SU-DHL-6 (cell line): Measurements from ENCODE around the gene FLAD1.

ENCODE experiments used
- EZH2phosphoT487 ChIP-seq: fragments of 200-600 bp; sonication (generic), shearing (Covaris generic); conservative IDR thresholded peaks from 2 replicates; pipeline ENCODE4 v1.6.1; 2018; ENCODE audit warnings: mild to moderate bottlenecking, antibody characterized with exemption, low read length, moderate library complexity, mixed read lengths
- TF ChIP-seq, protein P1 (sequence below): fragments of 200-600 bp; sonication (generic); IDR thresholded peaks from one replicate; pipeline ENCODE4 v1.5.1; 2017; ENCODE audit warnings: antibody characterized with exemption, mild to moderate bottlenecking, low read length, moderate library complexity; ENCODE audit not compliant: insufficient read depth, poor library complexity, severe bottlenecking

DNA sequence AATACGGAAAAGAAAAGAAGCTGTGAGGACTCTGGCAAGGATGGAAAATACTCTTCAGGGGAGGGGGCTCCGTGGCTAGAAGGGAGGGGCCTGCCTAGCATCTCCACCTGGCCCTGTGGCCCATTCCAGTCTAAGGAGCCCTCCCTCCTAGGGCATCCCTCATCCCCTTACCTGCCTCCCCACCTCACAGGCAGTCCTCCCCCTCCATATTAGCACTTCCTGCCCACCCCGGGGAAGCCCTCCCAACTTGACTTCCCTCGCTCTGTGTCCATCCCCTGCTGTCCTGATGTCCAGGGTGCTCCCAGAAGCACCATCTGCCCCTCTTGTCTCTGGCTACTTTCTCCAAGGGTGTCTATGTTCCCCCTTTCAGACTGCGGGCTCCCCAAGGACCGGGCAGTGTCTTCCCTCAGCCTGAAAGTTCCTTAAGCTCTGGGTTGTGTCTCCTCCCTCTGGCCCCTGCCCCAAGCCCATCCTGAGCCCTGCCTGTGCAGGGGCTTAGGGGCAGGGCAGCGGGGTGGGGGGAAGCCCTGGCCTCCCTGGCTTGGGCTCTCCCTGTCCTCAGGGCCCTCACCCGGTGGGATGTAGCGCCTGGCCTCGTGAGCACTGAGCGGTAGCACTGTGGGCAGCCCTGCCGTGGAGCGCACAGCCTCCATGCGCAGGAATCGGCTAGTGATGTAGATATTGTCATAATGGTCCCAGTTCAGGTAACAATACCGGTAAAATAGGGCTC, 46.5 kb downstream of the FLAD1 start:
- TF ChIP-seq, protein P1, sequence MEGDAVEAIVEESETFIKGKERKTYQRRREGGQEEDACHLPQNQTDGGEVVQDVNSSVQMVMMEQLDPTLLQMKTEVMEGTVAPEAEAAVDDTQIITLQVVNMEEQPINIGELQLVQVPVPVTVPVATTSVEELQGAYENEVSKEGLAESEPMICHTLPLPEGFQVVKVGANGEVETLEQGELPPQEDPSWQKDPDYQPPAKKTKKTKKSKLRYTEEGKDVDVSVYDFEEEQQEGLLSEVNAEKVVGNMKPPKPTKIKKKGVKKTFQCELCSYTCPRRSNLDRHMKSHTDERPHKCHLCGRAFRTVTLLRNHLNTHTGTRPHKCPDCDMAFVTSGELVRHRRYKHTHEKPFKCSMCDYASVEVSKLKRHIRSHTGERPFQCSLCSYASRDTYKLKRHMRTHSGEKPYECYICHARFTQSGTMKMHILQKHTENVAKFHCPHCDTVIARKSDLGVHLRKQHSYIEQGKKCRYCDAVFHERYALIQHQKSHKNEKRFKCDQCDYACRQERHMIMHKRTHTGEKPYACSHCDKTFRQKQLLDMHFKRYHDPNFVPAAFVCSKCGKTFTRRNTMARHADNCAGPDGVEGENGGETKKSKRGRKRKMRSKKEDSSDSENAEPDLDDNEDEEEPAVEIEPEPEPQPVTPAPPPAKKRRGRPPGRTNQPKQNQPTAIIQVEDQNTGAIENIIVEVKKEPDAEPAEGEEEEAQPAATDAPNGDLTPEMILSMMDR, result no peak
- no peak for TF ChIP-seq EZH2phosphoT487
